GM23248 (cell line): ENCODE results near the gene SLC9A9. TPM values are rescaled to one million over a fixed set of nuclear protein-coding genes. Genes with fewer than 3 reads are reported as not detected.
A peak's percentile ranks its signal among the peaks of the same experiment; 100 is the strongest.

Source experiments
- DNase-seq: peaks from one replicate; pipeline ENCODE4 v3.0.0-alpha.2; 2015
- H2AFZ ChIP-seq: fragments of 200-600 bp; sonication (generic); 2 replicates; pipeline ENCODE4 v1.6.1; 2016; ENCODE audit warnings: antibody characterized with exemption
- H3F3A ChIP-seq: fragments of 200-600 bp; sonication (generic); 2 replicates; pipeline ENCODE4 v1.6.1; 2016; ENCODE audit warnings: mild to moderate bottlenecking, antibody characterized with exemption, mixed run types; ENCODE audit not compliant: insufficient read depth
- H3K27ac ChIP-seq: fragments of 200-600 bp; sonication (generic); 2 replicates; pipeline ENCODE4 v1.5.1; 2016; ENCODE audit warnings: mild to moderate bottlenecking
- H3K27me3 ChIP-seq: fragments of 200-600 bp; sonication (generic); replicated peaks from 2 replicates; pipeline ENCODE4 v1.6.1; 2016; ENCODE audit warnings: mild to moderate bottlenecking; ENCODE audit not compliant: insufficient read depth
- H3K36me3 ChIP-seq: fragments of 200-600 bp; sonication (generic); 2 replicates; pipeline ENCODE4 v1.6.1; 2016; ENCODE audit warnings: low read depth, mild to moderate bottlenecking
- H3K4me1 ChIP-seq: fragments of 200-600 bp; sonication (generic); 2 replicates; pipeline ENCODE4 v1.6.1; 2016; ENCODE audit warnings: mild to moderate bottlenecking; ENCODE audit not compliant: insufficient read depth
- H3K4me2 ChIP-seq: fragments of 200-600 bp; sonication (generic); one replicate; pipeline ENCODE4 v1.6.1; 2016; ENCODE audit warnings: mild to moderate bottlenecking; ENCODE audit not compliant: unreplicated experiment
- H3K4me3 ChIP-seq: fragments of 200-600 bp; sonication (generic); 2 replicates; pipeline ENCODE4 v1.5.1; 2016; ENCODE audit warnings: mild to moderate bottlenecking
- H3K79me2 ChIP-seq: fragments of 200-600 bp; sonication (generic); 2 replicates; pipeline ENCODE4 v1.6.1; 2016; ENCODE audit warnings: mild to moderate bottlenecking; ENCODE audit not compliant: insufficient read depth
- H3K9ac ChIP-seq: fragments of 200-600 bp; sonication (generic); 2 replicates; pipeline ENCODE4 v1.6.1; 2016; ENCODE audit warnings: mild to moderate bottlenecking
- H3K9me2 ChIP-seq: fragments of 200-600 bp; sonication (generic); 2 replicates; pipeline ENCODE4 v1.6.1; 2016; ENCODE audit warnings: mixed run types, mild to moderate bottlenecking, moderate library complexity; ENCODE audit not compliant: insufficient read depth
- H3K9me3 ChIP-seq: fragments of 200-600 bp; sonication (generic); one replicate; pipeline ENCODE4 v1.6.1; 2017; ENCODE audit warnings: low read depth
- H4K20me1 ChIP-seq: fragments of 200-600 bp; sonication (generic); 2 replicates; pipeline ENCODE4 v1.6.0; 2016; ENCODE audit not compliant: insufficient read depth
- EZH2 ChIP-seq: fragments of 200-600 bp; sonication (generic); IDR thresholded peaks from 2 replicates; pipeline ENCODE4 v1.6.1; 2018; ENCODE audit warnings: antibody characterized with exemption, mild to moderate bottlenecking; ENCODE audit not compliant: insufficient read depth, poor library complexity, severe bottlenecking
- EZH2phosphoT487 ChIP-seq: fragments of 200-600 bp; sonication (generic); IDR thresholded peaks from 2 replicates; pipeline ENCODE4 v1.6.1; 2018; ENCODE audit warnings: antibody characterized with exemption, moderate library complexity, mild to moderate bottlenecking, low read depth; ENCODE audit not compliant: insufficient read depth
- WGBS, 2 experiments: methylation state at CpG; one replicate each; pipeline ENCODE4 v1.1.6; 2015 to 2017; ENCODE audit warnings: low lambda C conversion rate in 2 of 2, low coverage in 1 of 2; ENCODE audit errors: missing lambda C conversion rate in 2 of 2; 5-methylcytosine and 5-hydroxymethylcytosine counted together
- in situ Hi-C: fragments of 300-500 bp; cut with MboI; formaldehyde crosslinking; loops from 2 replicates; pipeline ENCODE4 v1.15.0; 2020
- polyA plus RNA-seq: library from polyadenylated mRNA; unstranded; fragments of >200 nt; fragmentation: Nextera tagmentation; extraction: Ambion mirVana; gene quantifications from 2 replicates; pipeline ENCODE4 v1.2.1, GENCODE V29; 2016
- total RNA-seq: library from RNA; depleted of rRNA; stranded (reverse); fragments of >200 nt; shearing (Covaris generic); gene quantifications from 2 replicates; pipeline ENCODE4 v1.2.3, GENCODE V29; 2014

SLC9A9 gene
- total and polyA plus RNA-seq, 2 experiments from 2014 or later = 2.8 to 3.2 TPM

DNA sequence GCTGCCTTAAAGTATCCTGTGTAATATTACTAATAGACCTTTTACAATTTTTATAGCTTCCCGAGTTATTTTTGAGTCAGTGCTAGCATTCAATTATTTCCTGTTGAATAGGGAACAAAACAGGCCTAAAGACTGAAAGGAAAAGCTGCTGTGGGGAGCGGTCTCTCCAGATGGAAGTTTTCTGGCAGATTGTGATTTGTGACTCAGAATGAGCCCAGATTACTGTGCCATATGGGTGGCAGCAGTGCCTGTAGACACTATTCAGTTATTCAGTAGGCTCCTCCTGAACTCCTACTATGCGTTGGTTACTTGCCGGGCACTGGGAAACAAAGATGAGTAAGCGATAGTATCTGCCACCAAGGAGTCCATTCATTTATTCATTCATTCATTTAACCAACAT lies 516.9 kb downstream of the SLC9A9 start:
- Histone ChIP-seq H3K36me3 (no peaks in the 10 kb centered on the region), H2AFZ (no peak overlapping the region), H3K9ac (no peak overlapping the region), H3K27me3 (no peaks in the 10 kb centered on the region), H3K9me3 (no peaks in the 10 kb centered on the region), H3K79me2 (no peaks in the 10 kb centered on the region), H3K4me2 (peak overlapping the region; percentile 27), H3K9me2 (no peaks in the 10 kb centered on the region), H3F3A (peaks cover 13% of the 10 kb centered on the region; the same call in 1 of the 2 replicates), H3K4me1 (no peaks in the 10 kb centered on the region), H4K20me1 (no peaks in the 10 kb centered on the region), H3K4me3 (no peak overlapping the region), H3K27ac (no peak overlapping the region)
- 17 to 25% methylated on average over 5 of the region's 5 CpGs for whole genome bisulfite sequencing, 2 experiments
- peak; percentile 56 for DNase-seq
- TF ChIP-seq EZH2 (no peak), EZH2phosphoT487 (no peak)
- in situ Hi-C loops = no loop called here

DNA sequence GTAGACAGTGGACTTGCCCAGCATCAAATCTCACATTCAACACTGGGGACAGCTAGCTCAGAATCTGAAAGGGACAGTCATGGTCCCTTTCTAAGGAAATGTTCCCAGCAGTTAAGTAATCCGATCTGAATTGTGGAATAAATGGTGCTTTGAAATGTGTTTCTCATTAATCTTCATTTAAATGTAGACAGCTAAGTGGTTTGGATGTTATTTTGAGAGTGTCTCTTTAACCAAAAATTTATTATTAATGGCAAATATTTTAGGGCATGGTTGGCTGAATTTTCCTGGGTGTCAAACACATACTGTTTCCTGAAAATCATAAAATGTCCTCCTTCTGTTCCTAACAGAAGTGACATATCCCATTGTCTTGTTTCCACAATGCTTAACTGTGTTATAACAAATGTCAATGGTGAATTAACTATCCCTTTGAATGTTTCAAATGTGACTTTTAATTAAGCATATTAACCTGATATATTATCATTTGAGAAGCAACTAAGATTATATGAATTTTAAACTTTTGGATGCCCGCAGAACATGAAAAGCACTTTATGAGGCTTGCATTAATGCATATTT lies 517.9 kb downstream of the SLC9A9 start:
- H3K4me2 ChIP-seq = no peak overlapping the region
- H3K36me3 ChIP-seq = no peaks in the 10 kb centered on the region
- no peak overlapping the region for H3K9ac ChIP-seq
- no peaks in the 10 kb centered on the region for H4K20me1 ChIP-seq
- H3K27ac ChIP-seq = no peak overlapping the region
- no peak for DNase-seq
- no peaks in the 10 kb centered on the region for H3K9me3 ChIP-seq
- in situ Hi-C loops = no loop called here
- no peaks in the 10 kb centered on the region for H3K4me1 ChIP-seq
- no peak for TF ChIP-seq EZH2phosphoT487
- TF ChIP-seq EZH2 = no peak
- peaks cover 13% of the 10 kb centered on the region; the same call in 1 of the 2 replicates for H3F3A ChIP-seq
- H3K9me2 ChIP-seq = no peaks in the 10 kb centered on the region
- H3K4me3 ChIP-seq = no peak overlapping the region
- H3K27me3 ChIP-seq = no peaks in the 10 kb centered on the region
- H2AFZ ChIP-seq = no peak overlapping the region
- WGBS, 2 experiments = 62 to 64% methylated on average over 2 of the region's 2 CpGs
- no peaks in the 10 kb centered on the region for H3K79me2 ChIP-seq

DNA sequence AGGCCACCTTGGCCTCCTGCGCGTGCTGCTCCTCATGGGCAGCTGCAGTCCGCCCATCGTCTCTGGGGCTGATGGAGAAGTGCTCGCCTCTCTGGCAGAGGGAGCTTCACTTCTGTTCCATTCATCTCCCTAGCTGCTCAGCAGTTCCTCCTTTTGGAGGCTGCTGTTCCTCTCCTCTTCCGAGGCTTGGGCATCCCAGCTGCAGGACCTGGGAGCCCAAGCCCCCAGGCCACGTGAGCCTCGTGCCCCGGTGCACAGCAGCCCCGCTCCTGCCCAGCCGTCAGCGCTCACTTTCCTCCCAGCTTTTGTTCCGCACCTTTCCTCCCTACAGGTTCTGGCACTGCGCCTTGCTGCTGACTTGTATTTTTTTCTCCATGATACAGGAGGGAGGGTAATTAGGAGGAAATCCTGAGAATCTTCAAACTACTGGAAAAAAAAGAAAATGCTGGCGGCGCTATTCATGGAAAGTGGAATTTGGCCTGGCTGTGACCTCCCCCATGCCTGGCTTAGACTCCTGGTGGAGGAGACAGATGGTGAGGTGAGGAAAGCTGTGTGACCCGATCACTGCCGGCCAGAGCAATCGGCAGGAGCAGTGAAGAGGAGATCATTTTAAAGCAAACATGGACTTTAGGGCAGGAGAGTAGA lies 518.6 kb downstream of the SLC9A9 start:
- no peak overlapping the region for H3K4me2 ChIP-seq
- DNase-seq = no peak
- no peaks in the 10 kb centered on the region for H4K20me1 ChIP-seq
- H3K27ac ChIP-seq = no peak overlapping the region
- no peak overlapping the region for H2AFZ ChIP-seq
- no peaks in the 10 kb centered on the region for H3K4me1 ChIP-seq
- no peaks in the 10 kb centered on the region for H3K9me2 ChIP-seq
- in situ Hi-C loops = no loop called here
- no peaks in the 10 kb centered on the region for H3K9me3 ChIP-seq
- peaks cover 13% of the 10 kb centered on the region; the same call in 1 of the 2 replicates for H3F3A ChIP-seq
- no peak for TF ChIP-seq EZH2
- TF ChIP-seq EZH2phosphoT487 = no peak
- no peak overlapping the region for H3K9ac ChIP-seq
- H3K27me3 ChIP-seq = no peaks in the 10 kb centered on the region
- no peaks in the 10 kb centered on the region for H3K79me2 ChIP-seq
- no peaks in the 10 kb centered on the region for H3K36me3 ChIP-seq
- WGBS, 2 experiments = 85 to 88% methylated on average over 19 of the region's 19 CpGs
- H3K4me3 ChIP-seq = no peak overlapping the region

DNA sequence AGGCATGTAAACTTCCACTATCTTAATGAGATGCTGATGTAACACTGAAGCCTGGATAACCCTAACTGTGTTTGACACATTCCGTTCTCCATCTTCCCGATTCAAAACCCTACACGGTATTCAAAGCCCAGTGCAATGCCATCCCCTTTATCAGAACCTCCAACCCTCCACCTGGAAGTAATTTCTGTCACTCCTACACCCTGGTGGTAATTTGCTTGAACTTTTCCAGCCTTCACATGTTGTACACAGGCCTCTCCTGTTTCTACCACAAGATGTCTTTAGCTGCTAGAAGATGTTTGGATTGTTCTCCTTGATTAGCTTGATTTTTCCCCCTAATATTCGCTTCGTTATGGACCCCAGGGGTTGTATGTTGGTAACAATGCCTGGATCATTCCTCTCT lies 519.8 kb downstream of the SLC9A9 start:
- no peaks in the 10 kb centered on the region for H3K79me2 ChIP-seq
- TF ChIP-seq EZH2 (no peak), EZH2phosphoT487 (no peak)
- H3K9me3 ChIP-seq = no peaks in the 10 kb centered on the region
- H3K4me3 ChIP-seq = no peak overlapping the region
- H3K36me3 ChIP-seq = no peaks in the 10 kb centered on the region
- in situ Hi-C loops = no loop called here
- 83 to 93% methylated on average over 5 of the region's 5 CpGs for WGBS, 2 experiments
- H3K27me3 ChIP-seq = no peaks in the 10 kb centered on the region
- H3K9me2 ChIP-seq = no peaks in the 10 kb centered on the region
- no peak overlapping the region for H3K27ac ChIP-seq
- DNase-seq = no peak
- no peaks in the 10 kb centered on the region for H4K20me1 ChIP-seq
- H3K4me2 ChIP-seq = no peak overlapping the region
- H3K4me1 ChIP-seq = no peaks in the 10 kb centered on the region
- H3K9ac ChIP-seq = no peak overlapping the region
- H2AFZ ChIP-seq = no peak overlapping the region
- H3F3A ChIP-seq = peaks cover 13% of the 10 kb centered on the region; the same call in 1 of the 2 replicates
